Measurements from ENCODE around the gene RPL12.

The RPL12 gene

DNA sequence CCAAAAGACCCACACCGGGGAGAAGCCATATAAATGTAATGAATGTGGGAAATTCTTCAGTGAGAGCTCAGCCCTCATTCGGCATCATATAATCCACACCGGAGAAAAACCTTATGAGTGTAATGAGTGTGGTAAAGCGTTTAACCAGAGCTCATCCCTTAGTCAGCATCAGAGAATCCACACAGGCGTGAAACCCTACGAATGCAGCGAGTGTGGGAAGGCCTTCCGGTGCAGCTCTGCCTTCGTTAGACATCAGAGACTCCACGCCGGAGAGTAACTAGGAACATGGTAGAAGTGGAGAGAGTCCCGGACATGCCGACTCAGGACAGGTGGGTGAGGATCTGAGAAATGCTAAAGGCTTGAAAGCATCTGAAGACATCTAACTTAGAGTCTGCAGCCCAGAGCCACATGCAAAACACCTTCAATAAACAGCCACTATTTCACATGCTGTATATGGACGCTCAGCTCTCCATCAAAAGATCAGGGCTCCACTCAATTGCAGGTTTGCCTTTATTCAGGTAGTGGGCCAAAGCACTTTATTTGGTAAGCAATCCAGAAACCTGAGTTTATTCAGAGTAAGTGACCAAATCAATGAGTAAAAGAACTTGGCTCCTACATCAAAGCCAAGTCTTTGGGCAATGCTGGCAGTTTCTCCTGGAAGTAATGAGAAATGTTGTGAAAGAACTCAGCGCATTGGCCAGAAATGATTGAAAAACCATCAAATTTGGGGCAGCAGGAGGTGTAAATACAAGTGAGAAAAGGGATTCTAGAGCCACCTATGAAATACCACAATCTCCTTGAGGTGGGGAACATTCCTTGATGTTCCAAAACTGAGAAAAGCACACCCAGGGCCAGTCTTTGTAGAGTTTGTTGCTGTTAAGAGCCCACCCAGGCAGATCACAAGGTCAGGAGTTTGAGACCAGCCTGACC lies 6.0 kb downstream of the RPL12 start:
- DNase-seq (ENCODE audit: low spot score) (peak; percentile 24), FAIRE-seq (no peak)

GRCh38 chr9:127444283-127444920 lies 6.8 kb downstream of the RPL12 start:
- DNase-seq (ENCODE audit: low spot score): peak; percentile 8
- no peak for FAIRE-seq

DNA sequence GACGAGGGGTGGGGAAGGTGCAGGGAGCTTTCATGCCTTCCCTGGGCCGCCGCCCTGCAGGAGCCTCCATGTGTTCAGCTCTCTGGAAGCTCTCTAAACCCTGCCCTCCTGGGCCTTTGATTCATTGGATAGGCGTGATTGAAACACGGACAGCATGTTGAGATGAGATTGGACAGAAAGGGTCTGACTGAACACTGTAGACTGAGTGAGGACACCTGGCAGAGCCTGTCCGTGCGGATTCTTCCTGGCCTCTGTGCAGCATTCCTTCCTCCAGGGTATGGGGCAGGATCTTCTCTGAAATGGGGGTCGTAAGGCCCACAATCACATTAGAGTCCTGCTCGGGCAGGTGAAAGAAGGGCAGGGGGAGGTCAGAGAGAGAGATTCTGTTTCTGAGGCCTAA lies 12.8 kb downstream of the RPL12 start:
- DNase-seq (ENCODE audit: low spot score) (no peak), FAIRE-seq (no peak)

DNA sequence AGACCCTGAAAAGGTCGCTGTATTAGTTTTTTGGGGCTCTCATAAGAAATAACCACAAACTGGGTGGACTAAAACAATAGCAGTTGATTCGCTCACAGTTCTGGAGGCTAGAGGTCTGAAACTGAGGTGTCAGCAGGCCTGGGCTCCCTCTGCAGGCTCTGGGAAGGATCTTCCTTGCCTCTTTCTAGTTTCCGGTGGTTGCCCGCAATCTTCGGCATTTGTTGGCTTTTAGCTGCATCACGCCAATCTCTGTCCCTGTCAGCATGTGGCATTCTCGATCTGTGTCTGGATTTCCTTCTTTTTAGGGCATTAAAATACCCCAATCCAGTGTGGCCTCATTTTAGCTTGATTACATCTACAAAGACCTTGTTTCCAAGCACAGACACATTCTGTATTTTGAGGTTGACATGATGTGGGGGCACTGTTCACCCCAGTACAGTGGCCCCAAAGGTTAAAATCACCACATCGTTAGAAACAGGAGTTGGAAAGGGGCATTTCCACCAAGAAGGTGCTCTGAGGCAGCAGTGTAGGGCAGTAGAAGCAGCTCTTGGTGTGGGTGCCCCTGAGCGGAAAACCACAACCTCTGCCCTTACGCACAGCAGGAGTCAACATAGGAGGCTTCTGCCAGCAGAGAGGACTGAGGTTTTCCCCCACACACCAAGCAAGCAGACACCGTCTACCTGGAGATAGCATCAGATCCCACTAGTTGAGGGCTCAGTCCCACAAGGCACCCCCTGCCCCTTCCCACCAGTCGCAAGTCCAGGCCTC lies 13.5 kb downstream of the RPL12 start:
- DNase-seq (ENCODE audit: low spot score) (no peak), FAIRE-seq (no peak)

DNA sequence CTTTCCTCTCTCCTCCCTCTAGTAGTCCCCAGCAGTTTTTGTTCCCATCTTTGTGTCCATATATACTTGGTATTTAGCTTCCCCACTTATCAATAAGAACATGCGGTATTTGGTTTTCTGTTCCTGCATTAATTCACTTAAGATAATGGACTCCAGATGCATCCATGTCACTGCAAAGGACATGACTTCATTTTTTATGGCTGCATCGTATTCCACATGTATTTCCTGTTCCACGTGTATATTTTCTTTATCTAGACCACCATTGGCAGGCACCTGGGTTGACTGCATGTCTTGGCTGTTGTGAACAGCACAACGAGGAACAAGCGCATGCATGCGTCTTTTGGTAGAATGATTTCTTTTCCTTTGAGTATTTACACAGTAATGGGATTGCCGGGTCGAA lies 20.8 kb downstream of the RPL12 start:
- FAIRE-seq (no peak), DNase-seq (ENCODE audit: low spot score) (no peak)

DNA sequence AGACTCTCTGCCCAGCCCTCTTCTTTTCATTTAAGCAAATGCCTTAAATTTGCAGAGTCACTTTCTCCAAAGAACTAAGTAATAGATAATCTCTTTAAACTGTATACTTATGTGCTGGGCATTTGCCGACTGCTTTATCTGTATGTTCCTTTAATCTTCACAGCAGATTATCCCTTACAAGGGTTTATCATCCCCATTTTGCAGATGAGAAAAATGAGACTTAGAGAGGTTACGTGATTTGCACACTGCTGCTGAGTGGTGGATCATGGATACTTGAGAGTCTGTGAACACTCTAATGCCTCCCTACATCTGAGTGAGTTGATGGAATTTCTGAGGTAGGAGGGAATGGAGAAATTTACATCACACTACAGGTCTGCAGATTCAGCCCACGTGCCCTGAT lies 22.9 kb downstream of the RPL12 start:
- no peak for DNase-seq (ENCODE audit: low spot score)
- no peak for FAIRE-seq

- FAIRE-seq: no peak
Measured at GRCh38 chr9:127426756-127427155, 24.4 kb downstream of the RPL12 start.

DNA sequence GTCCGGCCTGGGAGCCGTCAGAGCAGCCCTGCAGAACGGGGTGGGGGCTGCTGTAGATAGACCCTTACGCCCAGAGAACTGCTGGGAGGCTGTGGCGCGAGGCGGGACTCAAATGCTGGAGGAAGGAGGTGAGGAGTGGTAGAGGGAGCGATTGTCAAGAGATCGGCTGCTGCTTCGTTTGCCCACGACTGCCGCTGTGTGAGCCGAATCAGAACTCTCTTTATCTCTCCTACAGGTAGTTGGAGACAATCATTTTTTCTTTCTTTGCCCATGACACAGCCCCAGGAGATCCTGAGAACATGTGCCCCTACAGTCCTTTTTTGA lies 26.6 kb downstream of the RPL12 start:
- FAIRE-seq: no peak
- DNase-seq (ENCODE audit: low spot score): no peak

More at GRCh38 chr9:127426756-127427155, 24.4 kb downstream of the RPL12 start:
- no peak for DNase-seq (ENCODE audit: low spot score)

DNA sequence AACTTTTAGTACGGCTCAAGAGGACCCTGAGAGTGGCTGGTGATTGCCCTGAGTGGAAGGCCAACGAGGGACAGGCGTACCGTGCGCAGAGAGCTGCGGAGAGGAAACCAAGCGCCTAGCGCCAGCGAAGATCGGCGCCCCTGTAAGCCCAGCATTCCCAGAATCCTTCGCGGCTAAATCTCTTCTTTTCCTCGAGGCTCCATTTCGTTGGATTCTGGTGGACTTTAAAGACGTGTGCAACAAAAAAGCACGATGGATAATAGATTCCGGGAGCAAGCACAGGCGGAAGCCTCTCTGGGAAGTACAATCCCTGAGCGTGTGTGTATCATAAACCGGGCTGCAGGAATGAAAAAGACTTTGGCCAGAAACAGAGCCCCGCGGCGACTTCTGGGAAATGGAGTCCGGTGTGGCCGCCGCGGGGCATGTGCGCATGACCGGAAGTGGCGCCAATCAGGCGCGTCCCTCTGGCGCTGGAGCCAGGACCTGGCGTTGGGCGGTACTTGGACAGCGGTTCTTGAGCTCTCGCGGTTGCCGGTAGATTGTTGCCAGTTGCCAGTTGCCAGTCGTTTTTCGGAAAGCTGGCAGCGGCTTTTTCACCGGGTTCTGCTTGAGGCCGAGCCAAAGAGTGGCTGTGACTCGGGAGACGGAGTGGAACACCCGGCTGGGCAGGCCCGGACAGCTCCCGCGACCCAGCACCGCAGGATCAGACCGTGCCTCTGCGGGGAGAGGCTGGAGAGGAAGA lies 27.1 kb downstream of the RPL12 start, which contains the start of gene ZNF79:
Gene ZNF79 (plus strand): TSS at position 449 of the 742 bp plus-strand sequence. CDS start 406 bp downstream, outside the sequence.
- FAIRE-seq: peak; percentile 54
- DNase-seq (ENCODE audit: low spot score): peak; percentile 81

GRCh38 chr9:127423476-127423933 lies 27.7 kb downstream of the RPL12 start:
- no peak for DNase-seq (ENCODE audit: low spot score)
- FAIRE-seq: no peak

GRCh38 chr9:127422787-127423186 lies 28.4 kb downstream of the RPL12 start:
- FAIRE-seq (no peak), DNase-seq (ENCODE audit: low spot score) (no peak)

DNA sequence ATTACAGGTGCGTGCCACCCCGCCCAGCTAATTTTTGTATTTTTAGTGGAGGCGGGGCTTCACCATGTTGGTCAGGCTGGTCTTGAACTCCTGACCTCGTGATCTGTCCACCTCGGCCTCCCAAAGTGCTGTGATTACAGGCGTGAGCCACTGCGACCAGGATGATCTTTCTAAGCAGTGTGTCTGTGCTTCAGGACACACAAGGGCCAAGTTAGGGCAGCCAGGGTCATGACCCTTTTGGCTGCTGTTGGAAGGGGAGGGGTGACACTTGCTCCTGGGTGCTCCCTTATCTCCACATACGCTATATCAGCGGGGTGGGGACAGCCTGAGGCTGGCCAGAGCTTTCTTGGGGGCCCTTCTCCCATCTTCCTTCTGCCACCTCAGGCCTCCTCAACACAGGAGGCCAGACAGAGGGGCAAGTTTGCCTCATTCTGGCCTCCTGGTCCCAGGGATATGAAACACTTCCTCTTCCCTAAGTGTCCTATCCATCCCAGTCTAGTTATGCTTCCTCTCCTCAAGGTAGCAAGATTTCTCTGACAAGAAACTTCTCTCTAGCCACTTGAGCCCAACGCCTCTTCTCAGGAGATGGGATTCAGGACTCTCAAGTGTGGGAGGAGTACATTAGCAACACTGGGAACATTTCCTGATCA lies 28.9 kb downstream of the RPL12 start:
- DNase-seq (ENCODE audit: low spot score): no peak
- FAIRE-seq: no peak

GRCh38 chr9:127421057-127421456 lies 30.1 kb downstream of the RPL12 start:
- FAIRE-seq (no peak), DNase-seq (ENCODE audit: low spot score) (no peak)

DNA sequence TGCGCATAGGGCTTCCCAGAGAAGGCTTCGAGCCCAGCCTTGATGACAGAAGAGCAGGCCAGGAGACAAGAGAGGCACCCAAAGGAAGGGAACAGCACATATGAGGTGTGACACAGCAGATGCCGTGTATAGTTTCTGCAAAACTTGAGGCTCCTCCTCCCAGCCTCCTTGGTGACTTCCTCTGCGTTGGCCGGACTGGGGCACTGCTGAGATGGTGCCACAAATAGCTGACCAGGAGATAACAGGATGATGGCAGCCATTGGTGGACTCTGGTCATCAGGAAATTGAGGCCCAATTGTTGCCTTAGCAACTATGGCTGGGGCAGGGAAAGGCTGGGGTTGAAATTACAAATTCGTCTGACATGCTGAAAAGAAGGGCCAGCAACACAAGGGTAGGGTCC lies 31.9 kb downstream of the RPL12 start:
- no peak for FAIRE-seq
- no peak for DNase-seq (ENCODE audit: low spot score)

DNA sequence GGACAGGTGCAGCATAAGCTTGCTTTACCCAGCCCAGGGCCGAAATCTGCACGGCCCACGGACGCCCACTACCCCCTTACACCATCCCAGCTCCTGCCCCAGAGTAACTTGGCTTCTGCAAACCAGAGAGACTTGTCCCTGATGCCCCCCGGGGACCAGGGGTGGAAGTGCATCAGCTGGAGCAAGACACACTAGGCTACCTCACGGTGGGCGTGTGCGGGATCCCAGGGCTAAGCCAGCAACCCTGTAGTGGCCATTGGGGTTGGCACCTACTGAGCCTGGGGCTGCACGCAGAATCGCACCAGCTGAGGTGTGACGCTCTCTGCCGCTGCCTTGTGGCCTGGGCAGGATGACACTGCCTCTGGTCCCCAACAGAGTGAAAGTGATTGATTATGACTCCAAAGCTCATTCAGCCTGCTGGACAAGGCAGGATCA lies 33.2 kb downstream of the RPL12 start:
- DNase-seq (ENCODE audit: low spot score) (no peak), FAIRE-seq (no peak)

GRCh38 chr9:127417131-127418036 lies 33.8 kb downstream of the RPL12 start:
- FAIRE-seq: no peak
- DNase-seq (ENCODE audit: low spot score): no peak

- DNase-seq (ENCODE audit: low spot score) (no peak), FAIRE-seq (no peak)
Measured at GRCh38 chr9:127415657-127416056, 35.5 kb downstream of the RPL12 start.

DNA sequence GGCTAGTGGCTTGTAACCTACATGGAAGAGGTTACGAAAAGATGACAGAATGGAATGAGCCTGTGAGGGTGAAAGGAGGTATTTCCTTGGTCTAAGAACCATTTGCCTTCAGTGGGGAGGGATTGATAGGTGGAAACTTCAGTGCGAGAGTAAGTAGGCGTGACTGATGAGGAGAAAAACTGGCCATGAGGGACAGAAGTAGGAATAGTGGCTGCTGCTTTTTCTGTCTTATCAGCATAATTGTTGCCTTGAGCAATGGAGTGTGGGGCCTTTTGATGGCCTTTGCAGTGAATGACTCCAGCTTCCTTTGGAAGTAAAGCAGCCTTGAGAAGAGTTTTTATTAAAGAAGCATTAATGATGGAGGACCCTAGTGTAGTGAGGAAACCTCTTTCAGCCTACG lies 36.1 kb downstream of the RPL12 start:
- FAIRE-seq: no peak
- DNase-seq (ENCODE audit: low spot score): no peak

GRCh38 chr9:127411122-127411521 lies 40.1 kb downstream of the RPL12 start:
- FAIRE-seq: no peak

DNA sequence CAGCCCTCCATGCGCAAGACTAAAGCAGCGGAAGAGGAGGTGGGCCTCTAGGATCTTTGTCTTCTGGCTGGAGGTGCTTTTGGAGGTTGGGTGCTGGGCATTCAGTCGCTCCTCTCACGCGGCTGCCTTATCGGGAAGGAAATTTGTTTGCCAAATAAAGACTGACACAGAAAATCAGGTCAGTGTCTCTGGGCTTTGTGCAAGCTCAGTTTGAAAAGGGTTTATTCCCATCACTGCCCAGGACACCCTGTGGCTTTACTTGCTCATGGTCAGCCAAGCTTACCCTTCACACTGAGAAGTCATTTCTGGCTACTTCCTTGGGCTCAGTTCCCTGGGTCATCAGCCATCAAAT lies 43.7 kb downstream of the RPL12 start:
- FAIRE-seq (peak; percentile 26), DNase-seq (ENCODE audit: low spot score) (no peak)

More at GRCh38 chr9:127411122-127411521, 40.1 kb downstream of the RPL12 start:
- DNase-seq (ENCODE audit: low spot score): no peak
